Stimulated activated CD4-positive, alpha-beta T cell treated with anti-CD3 and anti-CD28 coated beads, Interleukin-2, amount 100 ng/mL, for 4 hours (primary cell): Measurements from ENCODE around the gene PATL2.
"Not testable (repeated sequence)": the region's sequence is repeated elsewhere in the genome, so short reads cannot be mapped to it uniquely, and the experiment has no call there.

Experiments used
- DNase-seq: peaks from one replicate; pipeline ENCODE4 v3.0.0-alpha.2; 2020; ENCODE audit warnings: low read depth

Gene PATL2

GRCh38 chr15:44647036-44647435 is 64.1 kb downstream of the PATL2 start:
- no peak for DNase-seq

DNA sequence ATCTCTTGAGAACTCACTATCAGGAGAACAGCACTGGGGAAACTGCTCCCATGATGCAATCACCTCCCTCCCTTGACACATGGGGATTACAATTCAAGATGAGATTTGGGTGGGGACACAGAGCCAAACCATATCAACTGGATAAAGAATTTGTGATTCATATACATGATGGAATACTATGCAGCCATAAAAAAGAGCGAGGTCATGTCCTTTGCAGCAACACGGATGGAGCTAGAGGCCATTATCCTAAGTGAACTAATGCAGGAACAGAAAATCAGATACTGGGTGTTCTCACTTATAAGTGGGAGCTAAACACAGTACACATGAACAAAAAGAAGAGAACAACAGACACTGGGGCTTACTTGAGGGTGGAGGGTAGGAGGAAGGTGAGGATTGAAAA is 64.7 kb downstream of the PATL2 start:
- no peak for DNase-seq

- no peak for DNase-seq
Observed at GRCh38 chr15:44641651-44642050, 69.5 kb downstream of the PATL2 start.

- no peak for DNase-seq
Observed at GRCh38 chr15:44636976-44637375, 74.1 kb downstream of the PATL2 start.

- no peak for DNase-seq
Observed at GRCh38 chr15:44633603-44634002, 77.5 kb downstream of the PATL2 start.

GRCh38 chr15:44625286-44625685 is 85.8 kb downstream of the PATL2 start:
- not testable (repeated sequence) for DNase-seq

DNA sequence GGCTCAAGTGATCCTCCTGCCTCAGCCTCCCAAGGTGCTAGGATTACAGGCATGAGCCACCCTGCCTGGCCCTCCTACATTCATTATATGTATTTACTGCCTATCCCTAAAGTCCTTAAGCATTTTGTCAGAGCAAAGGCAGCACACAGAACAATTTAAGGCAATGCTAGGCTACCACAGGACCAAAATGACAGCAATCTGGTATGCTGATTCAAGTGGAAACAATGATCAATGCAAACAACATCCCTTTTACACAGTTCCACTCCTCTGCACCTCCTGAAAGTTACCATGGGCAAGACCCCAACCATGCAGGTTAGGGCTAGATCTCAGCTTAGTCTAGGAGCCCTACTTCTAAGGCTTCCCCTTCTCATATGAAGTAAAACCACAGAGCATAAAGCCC is 87.9 kb downstream of the PATL2 start:
- no peak for DNase-seq

DNA sequence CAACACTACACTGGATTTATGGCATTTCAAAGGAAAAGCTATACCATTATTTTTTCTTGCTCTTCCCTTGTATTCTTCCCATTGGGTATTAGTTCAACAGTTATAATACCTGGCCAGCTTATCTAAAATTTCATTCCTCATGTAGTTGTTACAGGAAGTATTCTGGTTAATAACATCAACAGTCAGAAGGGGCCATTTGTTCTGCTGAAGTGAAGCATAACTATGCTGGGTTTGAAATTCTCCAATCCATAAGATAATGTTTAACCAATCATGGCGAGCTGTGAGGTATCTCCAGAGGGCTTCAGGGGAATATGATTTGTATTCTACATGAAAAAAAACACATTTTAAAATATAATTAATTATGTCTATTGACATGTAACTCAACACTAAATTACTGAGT is 91.0 kb downstream of the PATL2 start:
- no peak for DNase-seq

- DNase-seq = no peak
Observed at GRCh38 chr15:44616974-44617373, 94.1 kb downstream of the PATL2 start.
